ENCODE results near the gene ZBTB46.

ZBTB46 gene

GRCh38 chr20:63745961-63746731 lies 84.9 kb downstream of the ZBTB46 start:
- no peak for DNase-seq (ENCODE audit: low spot score)

GRCh38 chr20:63745424-63745805 lies 85.6 kb downstream of the ZBTB46 start:
- DNase-seq (ENCODE audit: low spot score), result no peak

DNA sequence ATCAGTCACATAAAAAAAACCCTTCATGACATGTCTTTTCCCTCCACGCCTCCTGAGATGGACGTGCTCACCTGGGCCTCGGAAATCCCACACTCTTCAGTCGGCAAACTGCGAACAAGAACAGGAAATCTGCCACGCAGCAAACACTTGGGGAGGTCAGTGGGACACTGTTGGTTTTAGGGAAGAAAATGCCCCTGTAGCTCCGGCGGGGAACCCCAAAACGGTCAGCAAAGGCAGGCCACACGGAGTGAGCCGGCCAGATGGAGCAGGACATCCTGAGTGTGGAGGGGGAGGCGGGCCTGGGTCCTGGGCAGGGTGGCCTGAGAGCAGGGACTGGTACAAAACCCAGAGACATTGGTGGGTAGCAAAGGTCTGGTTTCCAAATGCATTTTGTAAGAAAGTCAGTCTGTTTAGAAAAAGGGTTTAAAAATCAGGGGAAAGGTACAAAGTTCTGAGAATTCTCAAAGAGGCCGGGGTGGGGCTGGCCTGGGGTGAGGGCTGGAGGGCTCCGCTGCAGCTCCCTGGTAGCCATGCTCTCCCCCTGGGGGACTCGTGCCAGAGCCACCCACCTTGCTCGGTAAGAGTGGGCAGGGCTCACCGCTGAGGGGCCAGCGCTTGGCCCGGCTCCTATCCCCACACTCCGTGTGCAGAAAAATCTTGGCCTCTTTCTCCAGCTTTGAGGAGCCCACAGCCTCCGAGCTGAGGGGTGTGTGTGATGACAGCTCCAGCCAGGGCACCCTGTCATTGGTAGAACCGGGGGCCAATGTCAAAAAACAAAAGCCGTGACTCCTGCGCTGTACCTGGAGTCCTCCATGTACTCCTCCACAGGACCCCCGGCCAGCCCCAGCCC lies 86.3 kb downstream of the ZBTB46 start:
- DNase-seq (ENCODE audit: low spot score), result no peak

DNA sequence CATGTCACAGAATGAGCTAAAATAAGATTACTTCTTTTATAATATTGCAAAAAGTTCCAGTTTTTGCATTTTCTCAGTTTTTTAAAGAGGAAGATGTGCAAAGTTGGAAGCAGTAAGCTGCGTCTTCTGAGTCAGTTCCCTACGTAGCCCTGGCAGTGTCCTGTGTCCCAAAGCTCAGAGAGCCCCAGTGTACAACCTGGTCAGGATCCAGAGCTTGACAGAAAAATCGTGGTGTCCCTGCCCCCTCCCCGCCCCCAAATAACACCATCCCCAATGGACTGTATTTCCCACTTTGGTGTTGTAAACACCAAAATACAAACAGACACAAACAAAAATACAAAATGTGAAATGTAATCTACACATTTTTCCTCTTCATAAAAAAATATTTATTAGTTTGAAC lies 86.9 kb downstream of the ZBTB46 start:
- DNase-seq (ENCODE audit: low spot score), result no peak

GRCh38 chr20:63743210-63743970 lies 87.7 kb downstream of the ZBTB46 start:
- DNase-seq (ENCODE audit: low spot score), result no peak

GRCh38 chr20:63742381-63743024 lies 88.6 kb downstream of the ZBTB46 start:
- no peak for DNase-seq (ENCODE audit: low spot score)

GRCh38 chr20:63741676-63742380 lies 89.2 kb downstream of the ZBTB46 start:
- no peak for DNase-seq (ENCODE audit: low spot score)

- DNase-seq (ENCODE audit: low spot score), result no peak
Measured at GRCh38 chr20:63741354-63741675, 89.7 kb downstream of the ZBTB46 start.

GRCh38 chr20:63740627-63741353 lies 90.3 kb downstream of the ZBTB46 start:
- peak; percentile 88 for DNase-seq (ENCODE audit: low spot score)

DNA sequence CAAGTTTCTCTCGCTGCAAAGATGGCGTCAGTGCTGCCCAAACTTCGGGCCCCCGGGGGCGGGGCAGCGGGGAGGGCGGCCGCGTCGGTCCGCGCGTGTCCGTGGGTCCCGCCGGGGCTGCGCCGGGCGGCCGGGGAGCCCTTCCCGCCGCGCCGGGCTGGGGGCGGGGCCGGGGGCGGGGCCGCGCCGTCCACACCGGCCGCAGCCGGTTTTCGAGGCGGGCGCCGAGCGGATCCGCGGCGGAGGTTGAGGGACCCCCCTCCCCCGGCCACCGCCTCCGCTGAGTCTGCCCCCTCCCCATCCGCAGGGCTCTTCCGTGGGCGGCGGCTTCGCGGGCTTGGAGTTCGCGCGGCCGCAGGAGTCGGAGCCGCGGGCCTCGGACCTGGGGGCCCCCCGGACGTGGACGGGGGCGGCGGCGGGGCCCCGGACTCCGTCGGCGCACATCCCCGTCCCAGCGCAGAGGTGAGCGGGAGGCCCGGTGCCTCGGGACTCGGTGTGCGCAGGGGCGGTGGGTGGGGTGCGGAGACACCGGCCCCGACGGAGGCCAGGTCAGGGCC lies 90.9 kb downstream of the ZBTB46 start:
- peak; percentile 63 for DNase-seq (ENCODE audit: low spot score)

GRCh38 chr20:63739130-63740069 lies 91.7 kb downstream of the ZBTB46 start, which contains the start of gene SLC2A4RG:
Gene SLC2A4RG (plus strand): TSS chr20:63739776. CDS start chr20:63739913, 137 bp downstream.
- peak; percentile 84 for DNase-seq (ENCODE audit: low spot score)

DNA sequence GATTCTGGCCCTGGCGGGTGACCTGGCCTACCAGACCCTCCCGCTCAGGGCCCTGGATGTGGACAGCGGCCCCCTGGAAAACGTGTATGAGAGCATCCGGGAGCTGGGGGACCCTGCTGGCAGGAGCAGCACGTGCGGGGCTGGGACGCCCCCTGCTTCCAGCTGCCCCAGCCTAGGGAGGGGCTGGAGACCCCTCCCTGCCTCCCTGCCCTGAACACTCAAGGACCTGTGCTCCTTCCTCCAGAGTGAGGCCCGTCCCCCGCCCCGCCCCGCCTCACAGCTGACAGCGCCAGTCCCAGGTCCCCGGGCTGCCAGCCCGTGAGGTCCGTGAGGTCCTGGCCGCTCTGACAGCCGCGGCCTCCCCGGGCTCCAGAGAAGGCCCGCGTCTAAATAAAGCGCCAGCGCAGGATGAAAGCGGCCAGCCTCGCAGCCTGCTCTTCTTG lies 92.4 kb downstream of the ZBTB46 start:
- DNase-seq (ENCODE audit: low spot score), result no peak

GRCh38 chr20:63737945-63738686 lies 92.9 kb downstream of the ZBTB46 start:
- DNase-seq (ENCODE audit: low spot score), result no peak

DNA sequence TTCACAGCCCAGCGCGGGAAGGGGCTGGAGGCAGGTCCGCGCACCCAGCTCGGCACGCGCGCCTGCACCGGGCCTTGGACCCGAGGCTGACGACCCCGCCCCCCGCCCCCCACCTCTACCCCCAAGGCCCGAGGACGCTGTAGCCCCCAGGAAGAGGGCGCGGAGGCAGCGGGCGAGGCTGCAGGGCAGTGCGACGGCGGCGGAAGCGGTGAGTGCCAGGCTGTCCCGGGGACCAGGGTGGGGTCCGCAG lies 93.4 kb downstream of the ZBTB46 start:
- no peak for DNase-seq (ENCODE audit: low spot score)

DNA sequence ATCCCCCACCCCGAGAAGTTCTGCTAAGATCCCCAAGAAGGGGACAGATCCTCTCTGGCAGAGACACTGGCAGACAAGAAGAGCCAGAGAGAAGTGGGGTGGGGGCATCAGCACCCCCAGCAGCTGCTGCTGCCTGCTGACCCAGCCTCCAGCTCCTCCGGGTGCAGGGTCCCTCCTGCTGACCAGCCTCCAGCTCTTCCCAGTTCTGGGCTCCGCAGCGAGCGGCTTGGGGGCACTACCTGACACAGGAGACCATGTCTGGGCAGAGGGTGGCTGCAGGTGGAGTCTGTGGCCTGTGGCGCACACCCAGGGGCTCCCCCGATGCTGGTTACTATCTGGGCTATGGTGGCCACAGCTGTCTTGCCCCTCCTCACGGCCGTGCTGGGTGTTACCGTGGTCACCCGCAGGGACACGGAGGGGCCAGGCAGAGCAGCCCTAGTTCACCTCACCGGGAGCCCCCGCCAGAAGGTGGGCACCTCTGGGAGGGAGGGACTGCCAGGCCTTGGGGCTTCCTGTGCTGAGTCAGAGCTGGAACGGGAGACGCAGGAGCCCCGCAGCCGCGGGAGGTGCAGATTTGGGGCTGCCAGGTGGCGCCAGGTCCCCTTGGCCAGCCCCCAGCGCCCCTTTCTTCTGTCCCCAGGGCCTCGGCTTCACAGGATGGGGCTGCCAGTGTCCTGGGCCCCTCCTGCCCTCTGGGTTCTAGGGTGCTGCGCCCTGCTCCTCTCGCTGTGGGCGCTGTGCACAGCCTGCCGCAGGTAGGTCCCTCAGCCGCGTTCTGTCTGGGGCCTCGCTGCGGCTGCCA lies 94.0 kb downstream of the ZBTB46 start:
- no peak for DNase-seq (ENCODE audit: low spot score)

DNA sequence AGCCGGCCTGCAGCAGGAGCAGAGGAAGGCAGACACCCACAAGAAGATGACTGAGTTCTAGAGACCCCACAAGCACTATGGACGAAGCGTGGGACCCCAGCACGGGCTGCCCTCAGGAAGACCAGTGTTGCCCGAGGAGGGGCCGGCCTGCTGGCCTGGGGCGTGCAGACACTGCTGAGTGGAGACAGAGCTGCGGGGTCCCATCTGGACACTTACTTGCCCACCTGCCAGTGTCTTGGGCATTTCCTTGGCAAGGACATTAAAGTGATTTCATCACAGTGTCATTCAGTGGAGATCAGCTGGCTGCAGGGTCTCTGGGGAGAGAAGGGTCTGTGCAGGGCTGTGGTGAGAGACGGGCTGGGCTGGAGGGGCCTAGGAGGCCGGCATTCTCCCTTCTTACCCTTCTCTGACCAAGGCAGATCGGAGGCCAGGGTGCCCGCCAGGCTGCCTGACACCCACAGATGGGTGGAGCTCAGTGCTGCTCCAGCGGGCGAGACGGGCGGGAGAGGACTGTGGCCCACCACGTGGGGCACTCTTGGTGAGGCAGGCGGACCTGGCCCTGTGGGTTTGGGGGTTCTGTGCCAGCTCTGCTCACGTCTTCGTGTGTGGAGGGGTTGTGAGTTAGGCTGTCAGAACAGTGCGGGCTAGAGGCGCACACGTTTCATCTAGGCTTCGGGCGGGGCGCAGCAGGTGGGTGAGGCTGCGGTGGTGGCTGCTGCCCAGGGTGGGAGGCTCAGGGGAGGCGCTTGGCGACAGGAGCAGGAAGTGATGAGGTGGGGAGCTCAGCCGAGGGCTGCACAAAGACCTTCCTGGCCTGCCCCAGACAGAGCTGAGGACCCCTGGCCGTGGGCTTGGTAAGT lies 95.0 kb downstream of the ZBTB46 start, which contains the start of gene LIME1:
Gene LIME1 (plus strand): TSS at position 806 of the 860 bp plus-strand sequence. CDS start 886 bp downstream, outside the sequence.
- no peak for DNase-seq (ENCODE audit: low spot score)

Data from RKO (cell line).